Muscle of arm (tissue), 12 donors: Measurements from ENCODE around the gene ARID5B. TPM values are rescaled to one million over a fixed set of nuclear protein-coding genes. Genes with fewer than 3 reads are reported as not detected.

Experiments used
- DNase-seq: peaks from one replicate; pipeline ENCODE4 v3.0.0-alpha.2; 2013
- polyA plus RNA-seq, 12 donors: library from polyadenylated mRNA; unstranded; fragments of 120-200 nt; gene quantifications; one replicate each; pipeline ENCODE4 v1.2.1, GENCODE V29; 2013; ENCODE audit not compliant: insufficient read length in 12 of 12

The ARID5B gene
- polyA plus RNA-seq, 12 donors: 13.2 to 48.9 (median 20.3) TPM; not detected in 1

- DNase-seq: no peak
Observed at GRCh38 chr10:62092301-62093030, 191.0 kb downstream of the ARID5B start.

GRCh38 chr10:62093863-62094291 lies 192.4 kb downstream of the ARID5B start:
- no peak for DNase-seq

- peak; percentile 65 for DNase-seq
Observed at GRCh38 chr10:62095181-62096122, 194.0 kb downstream of the ARID5B start.

- no peak for DNase-seq
Observed at GRCh38 chr10:62096256-62096933, 194.9 kb downstream of the ARID5B start.

GRCh38 chr10:62098278-62099121 lies 197.0 kb downstream of the ARID5B start:
- DNase-seq: no peak

- no peak for DNase-seq
Observed at GRCh38 chr10:62099299-62099698, 197.8 kb downstream of the ARID5B start.

- no peak for DNase-seq
Observed at GRCh38 chr10:62103857-62104256, 202.4 kb downstream of the ARID5B start.

- DNase-seq: no peak
Observed at GRCh38 chr10:62106929-62107519, 205.5 kb downstream of the ARID5B start.

GRCh38 chr10:62108759-62109586 lies 207.5 kb downstream of the ARID5B start:
- no peak for DNase-seq

GRCh38 chr10:62109587-62110293 lies 208.2 kb downstream of the ARID5B start:
- DNase-seq: no peak

GRCh38 chr10:62112300-62112699 lies 210.8 kb downstream of the ARID5B start:
- DNase-seq: no peak

GRCh38 chr10:62112963-62113362 lies 211.5 kb downstream of the ARID5B start:
- DNase-seq: no peak

- no peak for DNase-seq
Observed at GRCh38 chr10:62113680-62114079, 212.2 kb downstream of the ARID5B start.

GRCh38 chr10:62115321-62115720 lies 213.8 kb downstream of the ARID5B start:
- DNase-seq: no peak

- DNase-seq: no peak
Observed at GRCh38 chr10:62115842-62116241, 214.3 kb downstream of the ARID5B start.

- DNase-seq: no peak
Observed at GRCh38 chr10:62116896-62117295, 215.4 kb downstream of the ARID5B start.

GRCh38 chr10:62121187-62121530 lies 219.7 kb downstream of the ARID5B start:
- DNase-seq: no peak

- no peak for DNase-seq
Observed at GRCh38 chr10:62127975-62128374, 226.5 kb downstream of the ARID5B start.

GRCh38 chr10:62130948-62131347 lies 229.4 kb downstream of the ARID5B start:
- no peak for DNase-seq
